GM10847 (cell line): ENCODE data around the gene ZNF816.

ENCODE experiments used
- POLR2A ChIP-seq: IDR thresholded peaks from 2 replicates; pipeline ENCODE4 v1.6.1; 2011; ENCODE audit not compliant: insufficient read length; ENCODE audit errors: extremely low read depth

The ZNF816 gene

DNA sequence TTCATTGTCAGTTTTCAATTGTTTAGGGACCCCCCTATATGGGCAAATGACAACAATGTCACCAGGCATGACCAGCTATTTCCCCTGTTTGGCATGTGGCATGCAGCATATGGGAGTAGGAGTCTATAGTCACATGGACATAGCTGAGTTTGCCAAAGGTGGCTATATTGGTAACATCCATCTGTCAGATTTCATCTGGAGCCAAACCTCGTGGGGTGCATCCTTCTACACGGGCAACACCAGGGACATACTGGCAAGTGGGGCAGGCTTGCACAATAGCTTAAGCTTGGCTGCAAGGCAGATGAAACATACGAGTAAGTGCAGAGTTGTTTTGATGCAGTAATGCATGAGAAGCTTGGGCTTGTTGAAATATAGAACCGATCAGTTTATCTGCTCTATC lies 24.5 kb upstream of the ZNF816 start:
- no peak for TF ChIP-seq POLR2A

- TF ChIP-seq POLR2A, result no peak
Measured at GRCh38 chr19:52981329-52981728, 18.6 kb upstream of the ZNF816 start.

DNA sequence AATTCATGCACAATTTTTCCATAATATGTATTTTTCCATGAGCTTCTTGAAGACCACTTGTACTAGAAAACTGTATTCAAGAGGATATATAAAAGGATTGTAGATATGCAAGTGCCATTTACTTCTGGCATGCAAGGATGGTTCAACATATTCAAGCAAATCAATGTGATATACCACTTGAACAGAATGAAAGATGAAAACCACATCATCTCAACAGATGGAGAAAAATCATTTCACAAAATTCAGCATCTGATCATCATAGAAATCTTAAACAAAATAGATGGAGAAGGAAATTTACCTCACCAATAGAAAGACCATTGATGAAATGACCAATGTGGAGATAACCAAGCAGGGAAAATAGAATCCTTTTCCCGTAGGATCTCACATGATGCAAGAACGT lies 5.1 kb upstream of the ZNF816 start:
- no peak for TF ChIP-seq POLR2A

GRCh38 chr19:52963247-52963618 lies 552 bp upstream of the ZNF816 start:
- TF ChIP-seq POLR2A, result no peak

GRCh38 chr19:52961981-52962380 lies 700 bp downstream of the ZNF816 start:
- TF ChIP-seq POLR2A, result no peak

DNA sequence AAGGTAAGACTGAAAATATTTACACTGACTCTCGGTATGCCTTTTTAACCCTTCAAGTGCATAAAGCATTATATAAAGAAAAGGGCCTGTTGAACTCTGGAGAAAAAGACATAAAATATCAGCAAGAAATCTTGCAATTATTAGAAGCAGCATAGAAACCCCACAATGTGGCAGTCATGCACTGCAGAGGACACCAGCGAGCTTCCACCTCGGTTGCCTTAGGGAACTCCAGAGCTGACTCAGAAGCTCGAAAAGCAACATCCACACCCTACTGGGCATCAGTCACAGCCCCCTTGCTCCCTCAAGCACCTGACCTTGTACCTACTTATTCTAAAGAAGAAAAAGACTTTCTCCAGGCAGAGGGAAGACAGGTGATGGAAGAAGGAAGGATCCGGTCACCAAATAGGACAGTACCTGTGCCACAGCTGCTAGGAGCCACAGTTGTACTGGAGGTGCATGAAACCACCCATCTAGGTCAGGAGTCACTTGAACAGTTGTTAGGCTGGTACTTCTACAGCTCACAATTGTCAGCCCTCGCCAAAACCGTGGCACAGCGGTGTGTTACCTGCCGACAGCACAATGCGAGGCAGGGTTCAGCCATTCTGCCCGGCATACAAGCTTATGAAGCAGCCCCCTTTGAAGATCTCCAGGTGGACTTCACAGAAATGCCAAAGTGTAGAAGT lies 2.9 kb downstream of the ZNF816 start:
- TF ChIP-seq POLR2A, result no peak

DNA sequence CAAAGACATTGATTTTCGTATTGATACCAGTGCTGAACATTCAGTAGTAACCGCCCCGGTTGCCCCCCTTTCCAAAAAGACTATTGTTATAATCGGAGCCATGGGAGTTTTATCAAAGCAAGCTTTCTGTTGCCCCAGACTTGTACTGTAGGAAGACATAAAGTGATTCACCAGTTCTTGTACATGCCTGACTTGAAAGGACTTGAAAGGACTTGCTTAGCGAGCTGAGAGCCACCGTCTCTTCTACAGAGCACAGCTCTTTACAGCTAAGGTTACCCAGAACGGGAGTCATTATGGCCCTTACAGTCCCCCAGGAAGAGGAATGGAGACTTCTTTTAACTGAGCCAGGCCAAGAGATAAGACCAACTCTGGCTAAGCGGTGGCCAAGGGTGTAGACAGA lies 5.1 kb downstream of the ZNF816 start:
- no peak for TF ChIP-seq POLR2A

- TF ChIP-seq POLR2A, result no peak
Measured at GRCh38 chr19:52956917-52957316, 5.8 kb downstream of the ZNF816 start.

DNA sequence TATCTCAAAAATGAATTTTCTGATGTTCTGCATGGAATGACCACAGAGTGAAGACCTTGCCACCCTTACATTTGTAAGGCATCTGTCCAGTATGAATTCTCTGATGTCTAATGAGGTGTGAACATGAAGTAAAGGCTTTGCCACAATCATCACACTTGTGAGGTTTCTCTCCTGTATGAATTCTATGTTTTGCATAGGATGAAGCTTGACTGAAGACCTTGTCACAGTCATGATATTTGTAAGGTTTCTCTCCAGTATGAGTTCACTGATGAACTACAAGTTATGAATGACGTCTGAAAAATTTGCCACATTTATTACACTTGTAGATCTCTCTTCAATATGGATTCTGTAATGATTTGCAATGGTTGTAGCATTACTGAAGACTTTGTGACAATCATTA lies 13.3 kb downstream of the ZNF816 start:
- no peak for TF ChIP-seq POLR2A

DNA sequence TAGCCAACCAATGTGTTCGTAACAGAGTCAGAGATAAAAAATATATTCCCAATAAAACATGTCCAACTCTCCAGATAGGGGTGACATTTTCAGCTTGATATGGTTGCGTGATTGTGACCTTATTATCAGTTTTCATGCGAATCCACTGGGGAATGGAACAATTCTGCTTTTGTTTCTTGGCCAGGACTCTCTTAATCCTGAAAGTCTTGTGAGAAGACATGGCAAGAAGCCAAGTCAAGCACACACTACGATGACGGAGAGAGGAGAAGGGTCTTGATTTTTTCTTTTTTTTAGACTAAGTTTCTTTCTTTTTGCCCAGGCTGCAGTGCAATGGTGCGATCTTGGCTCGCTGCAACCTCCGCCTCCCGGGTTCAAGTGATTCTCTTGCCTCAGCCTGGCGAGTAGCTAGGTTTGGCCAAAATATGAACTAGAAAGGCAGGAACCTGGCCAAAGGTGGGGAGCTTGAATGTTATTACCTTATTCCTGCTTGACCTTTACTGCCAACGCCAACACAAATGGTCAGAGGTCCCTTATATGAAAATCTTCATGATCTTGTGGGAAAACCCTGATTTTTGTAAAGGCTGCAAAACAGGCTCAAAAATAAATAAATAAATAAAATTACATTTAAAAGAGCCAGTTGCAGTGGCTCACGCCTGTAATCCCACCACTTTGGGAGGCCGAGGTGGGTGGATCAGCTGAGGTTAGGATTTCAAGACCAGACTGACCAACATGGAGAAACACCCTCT lies 14.5 kb downstream of the ZNF816 start:
- TF ChIP-seq POLR2A, result no peak

- no peak for TF ChIP-seq POLR2A
Measured at GRCh38 chr19:52946322-52947310, 16.1 kb downstream of the ZNF816 start.

GRCh38 chr19:52945652-52946321 lies 16.9 kb downstream of the ZNF816 start:
- no peak for TF ChIP-seq POLR2A

DNA sequence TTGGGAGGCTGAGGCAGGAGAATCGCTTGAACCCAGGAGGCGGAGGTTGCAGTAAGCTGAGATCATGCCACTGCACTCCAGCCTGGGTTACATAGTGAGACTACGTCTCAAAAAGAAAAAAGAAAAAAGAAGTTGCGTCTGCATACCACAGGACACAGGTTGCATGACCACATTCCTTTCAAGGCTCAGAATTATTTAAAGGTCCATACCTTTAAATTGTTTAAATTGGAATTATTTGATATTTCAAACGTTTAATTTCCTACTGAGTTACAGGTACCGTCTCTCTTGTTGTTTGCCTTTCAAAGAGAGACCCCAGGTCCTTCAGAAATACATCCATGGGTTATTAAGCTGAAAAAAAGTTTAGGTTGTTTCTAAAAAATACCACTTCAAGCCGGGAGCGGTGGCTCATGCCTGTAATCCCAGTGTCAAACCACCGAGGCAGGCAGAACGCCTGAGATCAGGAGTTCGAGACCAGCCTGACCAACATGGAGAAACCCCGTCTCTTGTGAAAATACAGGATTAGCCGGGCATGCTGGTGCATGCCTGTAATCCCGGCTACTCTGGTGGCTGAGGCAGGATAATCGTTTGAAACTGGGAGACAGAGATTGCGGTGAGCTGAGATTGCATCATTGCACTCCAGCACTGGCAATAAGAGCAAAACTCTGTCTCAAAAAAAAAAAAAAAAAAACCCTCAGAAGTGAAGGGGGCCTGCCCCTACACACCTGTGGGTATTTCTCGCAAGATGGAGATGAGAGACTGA lies 18.6 kb downstream of the ZNF816 start:
- TF ChIP-seq POLR2A, result no peak

DNA sequence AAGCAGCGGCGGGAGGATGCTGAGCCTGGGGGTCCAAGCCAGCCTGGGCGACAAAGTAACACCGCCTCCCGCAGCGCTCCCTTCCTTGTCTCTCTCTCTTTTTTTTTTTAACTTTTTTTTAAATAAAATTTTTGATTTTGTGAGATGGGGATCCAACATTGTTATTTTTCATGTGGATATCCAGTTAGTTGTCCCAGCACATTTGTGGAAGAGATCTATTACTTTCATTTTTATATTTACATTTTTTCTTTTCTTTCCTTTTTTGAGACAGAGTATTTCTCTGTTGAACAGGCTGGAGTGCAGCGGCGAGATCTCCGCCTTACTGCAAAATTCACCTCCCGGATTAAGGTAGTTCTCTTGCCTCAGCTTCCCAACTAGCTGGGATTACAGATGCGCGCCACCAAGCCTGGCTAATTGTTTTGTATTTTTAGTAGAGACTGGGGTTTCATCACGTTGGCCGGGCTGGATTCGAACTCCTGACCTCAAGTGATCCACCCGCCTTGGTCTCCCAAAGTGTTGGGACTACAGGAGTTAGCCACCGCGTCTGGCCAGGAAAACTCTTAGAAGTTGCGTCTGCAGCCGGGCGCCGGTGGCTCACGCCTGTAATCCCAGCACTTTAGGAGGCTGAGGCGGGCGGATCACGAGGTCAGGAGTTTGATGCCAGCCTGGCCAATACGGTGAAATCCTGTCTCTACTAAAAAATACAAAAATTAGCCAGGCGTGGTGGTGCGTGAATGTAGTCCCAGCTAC lies 19.4 kb downstream of the ZNF816 start:
- no peak for TF ChIP-seq POLR2A
